SKM-1 (cell line): ENCODE results near the gene OR51B5.
A peak's percentile ranks its signal among the peaks of the same experiment; 100 is the strongest.
"Not testable (repeated sequence)": the region's sequence is repeated elsewhere in the genome, so short reads cannot be mapped to it uniquely, and the experiment has no call there.

Source experiments
- DNase-seq: peaks from one replicate; lab custom pipeline; 2025; ENCODE audit not compliant: unreplicated experiment; lab: John Stamatoyannopoulos, UW

Gene OR51B5, protein sequence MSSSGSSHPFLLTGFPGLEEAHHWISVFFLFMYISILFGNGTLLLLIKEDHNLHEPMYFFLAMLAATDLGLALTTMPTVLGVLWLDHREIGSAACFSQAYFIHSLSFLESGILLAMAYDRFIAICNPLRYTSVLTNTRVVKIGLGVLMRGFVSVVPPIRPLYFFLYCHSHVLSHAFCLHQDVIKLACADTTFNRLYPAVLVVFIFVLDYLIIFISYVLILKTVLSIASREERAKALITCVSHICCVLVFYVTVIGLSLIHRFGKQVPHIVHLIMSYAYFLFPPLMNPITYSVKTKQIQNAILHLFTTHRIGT

GRCh38 chr11:5343474-5344335, at the start of gene OR51B5:
OR51B5 (minus strand) TSS chr11:5343524; CDS start chr11:5343524, 0 bp downstream.
- DNase-seq = no peak

- DNase-seq = no peak
Observed at GRCh38 chr11:5390210-5390609, 46.9 kb upstream of the OR51B5 start.

GRCh38 chr11:5384335-5384734, 41.0 kb upstream of the OR51B5 start:
- no peak for DNase-seq

DNA sequence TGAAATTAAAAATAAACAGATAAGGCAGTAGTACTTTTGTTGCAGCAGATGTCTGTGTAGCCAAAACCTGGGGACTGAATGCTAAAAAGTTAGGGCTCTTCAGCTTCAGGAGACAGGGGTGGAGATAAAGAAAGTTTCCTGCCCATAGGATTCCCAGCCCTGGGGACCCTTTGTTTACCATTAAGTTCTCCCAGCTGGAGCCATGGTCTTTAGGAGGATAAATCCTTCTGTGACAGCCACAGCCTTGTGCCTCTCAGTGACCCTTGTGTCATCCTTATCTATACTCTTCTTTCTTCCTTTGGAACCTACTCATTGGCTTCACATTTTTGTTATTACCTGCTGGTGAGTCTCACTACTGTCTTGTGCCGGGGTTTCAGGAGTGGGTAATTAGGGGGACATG, 40.3 kb upstream of the OR51B5 start, which contains the start of gene OR51M1:
Gene OR51M1, plus strand, starts transcription at position 237 of the 400 bp plus-strand sequence. CDS start 5,587 bp downstream, outside the sequence.
- no peak for DNase-seq

DNA sequence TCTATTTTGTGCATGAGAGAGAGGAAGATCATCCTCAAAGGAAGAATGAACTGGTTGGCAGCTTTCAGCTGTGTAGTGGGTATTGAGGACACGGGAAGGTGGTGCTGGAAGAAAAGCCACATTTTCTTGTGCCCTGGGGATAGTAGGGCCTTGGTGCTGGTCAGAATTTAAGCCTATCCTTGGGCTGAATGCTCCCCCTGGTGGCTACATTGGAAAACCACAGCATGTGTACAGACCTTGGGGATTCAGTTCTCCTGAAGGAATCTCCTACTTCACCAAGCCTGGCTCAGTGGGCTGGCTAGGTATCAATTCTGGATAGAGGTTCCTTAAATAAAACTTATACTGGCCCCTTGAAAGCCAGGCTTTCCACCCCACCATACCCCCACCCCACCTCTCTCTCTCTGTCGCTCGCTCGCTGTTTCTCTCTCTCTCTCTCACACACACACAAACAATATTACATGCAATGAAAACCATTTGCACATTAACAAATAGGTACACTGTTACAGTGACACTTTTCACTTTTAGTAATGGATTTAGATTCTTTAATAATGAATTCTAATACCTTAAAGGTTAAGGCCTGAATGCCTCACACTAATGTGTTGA, 37.5 kb upstream of the OR51B5 start:
- peak; percentile 64 for DNase-seq

- no peak for DNase-seq
Observed at GRCh38 chr11:5369789-5370188, 26.5 kb upstream of the OR51B5 start.

GRCh38 chr11:5368502-5369043, 25.2 kb upstream of the OR51B5 start:
- no peak for DNase-seq

DNA sequence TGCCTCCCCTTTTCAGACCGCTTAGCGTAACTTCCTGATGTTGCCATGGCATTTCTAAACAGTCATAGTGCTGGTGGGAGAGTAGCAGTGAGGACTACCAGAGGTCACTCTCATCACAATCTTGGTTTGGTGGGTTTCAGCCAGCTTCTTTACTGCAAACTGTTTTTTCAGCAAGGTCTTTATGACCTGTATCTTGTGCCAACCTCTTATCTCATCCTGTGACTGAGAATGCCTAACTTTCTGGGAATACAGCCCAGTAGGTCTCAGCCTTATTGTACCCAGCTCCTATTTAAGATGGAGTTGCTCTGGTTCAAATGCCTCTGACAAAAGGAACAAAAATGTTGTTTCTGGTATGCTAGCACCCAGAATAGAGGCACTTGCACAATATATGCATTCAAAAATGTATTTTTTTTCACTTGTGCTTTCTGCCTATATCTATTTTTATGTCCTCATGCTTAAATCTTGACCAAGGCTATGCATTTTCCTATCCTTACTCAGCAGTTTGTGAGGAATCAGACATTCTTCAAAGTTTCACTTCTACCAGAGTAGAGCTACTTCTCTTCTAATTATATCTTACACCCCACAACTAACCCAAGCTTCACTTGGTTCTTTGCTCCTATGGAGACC, 24.2 kb upstream of the OR51B5 start:
- no peak for DNase-seq

- DNase-seq = no peak
Observed at GRCh38 chr11:5366856-5367255, 23.5 kb upstream of the OR51B5 start.

GRCh38 chr11:5366365-5366764, 23.0 kb upstream of the OR51B5 start:
- not testable (repeated sequence) for DNase-seq

- no peak for DNase-seq
Observed at GRCh38 chr11:5364214-5364613, 20.9 kb upstream of the OR51B5 start.

DNA sequence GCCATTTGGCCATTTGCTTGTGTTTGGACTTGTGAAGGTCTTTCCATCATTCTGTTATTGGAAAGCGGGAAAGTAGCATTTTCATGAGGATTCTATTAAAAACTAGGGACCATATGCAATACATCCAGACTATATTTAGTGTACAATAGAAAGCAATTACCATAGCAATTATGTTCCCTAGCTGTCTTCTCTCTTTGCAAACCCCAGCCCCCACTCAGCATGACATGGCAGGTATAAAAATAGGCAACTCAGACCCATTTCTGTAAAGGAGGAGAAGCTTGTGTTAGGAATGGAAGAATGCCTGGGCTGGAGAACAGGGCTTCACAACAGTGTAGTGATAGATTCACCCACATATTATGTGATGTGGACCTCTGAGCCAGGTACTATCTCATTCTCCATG, 20.4 kb upstream of the OR51B5 start:
- no peak for DNase-seq

- no peak for DNase-seq
Observed at GRCh38 chr11:5362017-5362625, 18.8 kb upstream of the OR51B5 start.

DNA sequence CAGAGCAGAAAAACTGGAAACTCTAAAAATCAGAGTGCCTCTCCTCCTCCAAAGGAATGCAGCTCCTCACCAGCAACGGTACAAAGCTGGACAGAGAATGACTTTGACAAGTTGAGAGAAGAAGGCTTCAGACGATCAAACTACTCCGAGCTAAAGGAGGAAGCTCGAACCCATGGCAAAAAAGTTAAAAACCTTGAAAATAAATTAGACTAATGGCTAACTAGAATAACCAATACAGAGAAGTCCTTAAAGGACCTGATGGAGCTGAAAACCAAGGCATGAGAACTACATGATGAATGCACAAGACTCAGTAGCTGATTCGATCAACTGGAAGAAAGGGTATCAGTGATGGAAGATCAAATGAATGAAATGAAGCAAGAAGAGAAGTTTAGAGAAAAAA, 12.7 kb upstream of the OR51B5 start:
- not testable (repeated sequence) for DNase-seq

DNA sequence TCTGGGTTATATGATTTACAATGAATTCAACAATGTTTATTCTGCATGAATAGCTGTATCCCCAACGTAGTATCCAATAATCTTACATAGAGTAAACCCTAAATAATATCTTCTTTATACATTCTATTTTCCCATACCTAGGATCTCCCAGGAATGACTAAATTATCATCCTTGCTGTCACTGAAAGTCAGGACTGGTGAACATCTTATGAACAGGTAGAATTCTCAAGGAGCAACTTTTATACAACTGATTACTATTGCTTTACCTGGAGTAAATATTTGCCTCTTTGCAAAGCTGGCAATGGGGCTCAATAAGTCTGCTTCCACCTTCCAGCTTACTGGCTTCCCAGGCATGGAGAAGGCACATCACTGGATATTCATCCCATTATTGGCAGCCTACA, 7.9 kb upstream of the OR51B5 start, which contains the start of gene OR51B6:
Gene OR51B6, plus strand, starts transcription at position 301 of the 400 bp plus-strand sequence. Its CDS starts 0 bp downstream, at position 301.
- DNase-seq = no peak

GRCh38 chr11:5349550-5349949, 6.2 kb upstream of the OR51B5 start:
- no peak for DNase-seq

DNA sequence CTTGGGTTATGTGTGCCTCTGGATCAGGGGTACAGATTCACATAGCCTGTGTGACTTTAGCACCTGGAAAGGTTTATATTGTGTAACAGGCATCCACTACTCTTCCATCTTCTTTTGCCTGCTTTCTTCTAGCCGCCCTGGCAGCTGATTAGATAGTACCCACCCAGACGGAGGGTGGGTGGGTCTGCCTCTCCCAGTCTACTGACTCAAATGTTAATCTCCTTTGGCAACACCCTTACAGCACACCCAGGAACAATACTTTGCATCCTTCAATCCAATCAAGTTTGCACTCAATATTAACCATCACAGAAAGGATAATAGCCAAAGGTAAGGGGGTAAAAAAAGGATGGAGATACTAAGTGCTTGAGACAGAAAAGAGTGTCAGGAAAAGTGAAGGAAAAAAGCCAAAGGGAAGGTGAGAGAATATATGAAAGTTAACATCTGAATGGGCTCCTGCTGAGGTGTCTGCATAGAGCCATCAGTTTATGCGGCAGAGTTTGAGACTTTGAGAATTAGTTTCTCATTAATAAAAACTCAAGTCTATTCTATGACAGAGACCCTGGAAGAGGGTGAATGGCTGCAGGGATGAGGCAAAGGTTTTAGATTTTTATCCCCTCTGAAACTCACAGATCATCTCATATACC, 5.3 kb upstream of the OR51B5 start:
- no peak for DNase-seq

DNA sequence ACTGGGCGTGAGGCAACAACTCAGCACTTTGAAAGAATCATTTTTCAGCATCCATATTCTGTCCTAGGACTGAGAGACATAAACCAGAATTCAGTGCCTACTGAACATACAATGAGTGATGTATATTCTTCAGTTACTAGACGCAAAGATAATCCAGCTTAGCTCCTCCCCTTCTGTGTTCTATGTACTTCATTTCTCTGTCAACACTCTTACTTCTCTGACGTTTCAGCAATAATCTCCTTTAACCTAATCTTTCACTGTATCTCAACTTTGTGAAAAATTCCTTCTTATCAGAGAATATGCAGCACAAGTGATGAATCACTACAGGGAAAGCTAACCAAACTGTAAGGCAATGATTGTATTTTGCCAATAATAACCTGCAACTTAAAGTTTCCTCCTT, 2.5 kb upstream of the OR51B5 start:
- no peak for DNase-seq

GRCh38 chr11:5339771-5340322, 3.5 kb downstream of the OR51B5 start:
- no peak for DNase-seq

DNA sequence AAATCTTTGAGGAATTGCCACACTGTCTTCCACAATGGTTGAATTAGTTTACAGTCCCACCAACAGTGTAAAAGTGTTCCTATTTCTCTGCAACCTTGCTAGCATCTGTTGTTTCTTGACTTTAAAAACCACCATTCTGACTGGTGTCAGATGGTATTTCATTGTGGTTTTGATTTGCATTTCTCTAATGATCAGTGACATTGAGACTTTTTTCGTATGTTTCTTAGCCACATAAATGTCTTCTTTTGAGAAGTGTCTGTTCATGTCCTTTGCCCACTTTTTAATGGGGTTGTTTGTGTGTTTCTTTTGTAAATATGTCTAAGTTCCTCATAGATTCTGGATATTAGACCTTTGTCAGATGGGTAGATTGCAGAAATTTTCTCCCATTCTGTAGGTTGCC, 6.1 kb downstream of the OR51B5 start:
- DNase-seq = not testable (repeated sequence)
